ES-I3 (cell line): ENCODE results near the gene VTI1A.
"Not testable (repeated sequence)": the region's sequence is repeated elsewhere in the genome, so short reads cannot be mapped to it uniquely, and the experiment has no call there.

Experiments
- H3K36me3 ChIP-seq: 2 replicates; pipeline ENCODE4 v1.6.1; 2013; ENCODE audit warnings: mild to moderate bottlenecking, low read length, control low read depth, moderate library complexity; ENCODE audit not compliant: insufficient read depth
- H3K4me1 ChIP-seq: 2 replicates; pipeline ENCODE4 v1.6.1; 2013; ENCODE audit warnings: mild to moderate bottlenecking, control low read depth, low read length; ENCODE audit not compliant: insufficient read depth
- H3K9ac ChIP-seq: 2 replicates; pipeline ENCODE4 v1.6.1; 2013; ENCODE audit warnings: low read depth, mild to moderate bottlenecking, low read length, moderate library complexity
- H3K9me3 ChIP-seq: 2 replicates; pipeline ENCODE4 v1.6.1; 2013; ENCODE audit warnings: mild to moderate bottlenecking, low read length, moderate library complexity; ENCODE audit not compliant: control insufficient read depth, insufficient read depth

Gene VTI1A

GRCh38 chr10:112532189-112532588 is 85.2 kb downstream of the VTI1A start:
- Histone ChIP-seq H3K9me3 (no peaks in the 10 kb centered on the region), H3K36me3 (no peaks in the 10 kb centered on the region), H3K4me1 (peaks cover 1% of the 10 kb centered on the region), H3K9ac (no peak overlapping the region)

GRCh38 chr10:112532956-112533355 is 85.9 kb downstream of the VTI1A start:
- no peak overlapping the region for H3K9ac ChIP-seq
- H3K36me3 ChIP-seq, result no peaks in the 10 kb centered on the region
- no peaks in the 10 kb centered on the region for H3K4me1 ChIP-seq
- no peaks in the 10 kb centered on the region for H3K9me3 ChIP-seq

- Histone ChIP-seq H3K9ac (no peak overlapping the region), H3K9me3 (no peaks in the 10 kb centered on the region)
Observed at GRCh38 chr10:112533916-112534315, 86.9 kb downstream of the VTI1A start.

GRCh38 chr10:112535531-112535951 is 88.5 kb downstream of the VTI1A start:
- Histone ChIP-seq H3K4me1 (no peaks in the 10 kb centered on the region; the same call in 1 of the 2 replicates), H3K9ac (no peak overlapping the region), H3K36me3 (no peaks in the 10 kb centered on the region), H3K9me3 (no peaks in the 10 kb centered on the region)

More at GRCh38 chr10:112533916-112534315, 86.9 kb downstream of the VTI1A start:
- H3K36me3 ChIP-seq, result no peaks in the 10 kb centered on the region
- no peaks in the 10 kb centered on the region for H3K4me1 ChIP-seq

- Histone ChIP-seq H3K9ac (no peak overlapping the region), H3K9me3 (no peaks in the 10 kb centered on the region), H3K36me3 (no peaks in the 10 kb centered on the region), H3K4me1 (no peaks in the 10 kb centered on the region; the same call in 1 of the 2 replicates)
Observed at GRCh38 chr10:112536663-112537062, 89.6 kb downstream of the VTI1A start.

GRCh38 chr10:112538168-112538567 is 91.2 kb downstream of the VTI1A start:
- Histone ChIP-seq H3K4me1 (no peaks in the 10 kb centered on the region; the same call in 1 of the 2 replicates), H3K9me3 (no peaks in the 10 kb centered on the region), H3K9ac (no peak overlapping the region), H3K36me3 (no peaks in the 10 kb centered on the region)

- Histone ChIP-seq H3K36me3 (no peaks in the 10 kb centered on the region), H3K9me3 (no peaks in the 10 kb centered on the region), H3K9ac (no peak overlapping the region), H3K4me1 (no peaks in the 10 kb centered on the region; the same call in 1 of the 2 replicates)
Observed at GRCh38 chr10:112539340-112539739, 92.3 kb downstream of the VTI1A start.

- not testable (repeated sequence) for H3K9me3 ChIP-seq, H3K4me1 ChIP-seq, H3K9ac ChIP-seq, H3K36me3 ChIP-seq
Observed at GRCh38 chr10:112542823-112543222, 95.8 kb downstream of the VTI1A start.

- Histone ChIP-seq H3K9ac (no peak overlapping the region), H3K36me3 (no peaks in the 10 kb centered on the region), H3K4me1 (no peaks in the 10 kb centered on the region), H3K9me3 (no peaks in the 10 kb centered on the region)
Observed at GRCh38 chr10:112546474-112546873, 99.5 kb downstream of the VTI1A start.

- H3K9ac ChIP-seq, result no peak overlapping the region
- no peaks in the 10 kb centered on the region for H3K9me3 ChIP-seq
- H3K4me1 ChIP-seq, result no peaks in the 10 kb centered on the region
- H3K36me3 ChIP-seq, result no peaks in the 10 kb centered on the region
Observed at GRCh38 chr10:112548535-112549276, 101.7 kb downstream of the VTI1A start.

GRCh38 chr10:112552593-112553110 is 105.6 kb downstream of the VTI1A start:
- Histone ChIP-seq H3K36me3 (no peaks in the 10 kb centered on the region), H3K9me3 (no peaks in the 10 kb centered on the region), H3K4me1 (no peaks in the 10 kb centered on the region), H3K9ac (no peak overlapping the region)

GRCh38 chr10:112553315-112553714 is 106.3 kb downstream of the VTI1A start:
- H3K9me3 ChIP-seq, result no peaks in the 10 kb centered on the region
- no peaks in the 10 kb centered on the region for H3K36me3 ChIP-seq
- no peaks in the 10 kb centered on the region for H3K4me1 ChIP-seq
- H3K9ac ChIP-seq, result no peak overlapping the region

GRCh38 chr10:112554263-112554662 is 107.2 kb downstream of the VTI1A start:
- no peaks in the 10 kb centered on the region for H3K36me3 ChIP-seq
- H3K4me1 ChIP-seq, result 0 out of 2 replicates have a peak, but pooled peaks cover 3% of the 10 kb centered on the region
- no peak overlapping the region for H3K9ac ChIP-seq
- H3K9me3 ChIP-seq, result no peaks in the 10 kb centered on the region

- H3K4me1 ChIP-seq, result peaks cover 10% of the 10 kb centered on the region; the same call in 1 of the 2 replicates
- no peak overlapping the region for H3K9ac ChIP-seq
- H3K9me3 ChIP-seq, result no peaks in the 10 kb centered on the region
- H3K36me3 ChIP-seq, result no peaks in the 10 kb centered on the region
Observed at GRCh38 chr10:112557197-112557596, 110.2 kb downstream of the VTI1A start.

- Histone ChIP-seq H3K9ac (no peak overlapping the region), H3K9me3 (no peaks in the 10 kb centered on the region), H3K36me3 (no peaks in the 10 kb centered on the region), H3K4me1 (peaks cover 20% of the 10 kb centered on the region; the same call in 1 of the 2 replicates)
Observed at GRCh38 chr10:112558476-112559142, 111.6 kb downstream of the VTI1A start.
